ENCODE measurements around the gene ATF7.
"Not testable (repeated sequence)": the region's sequence is repeated elsewhere in the genome, so short reads cannot be mapped to it uniquely, and the experiment has no call there.

The ATF7 gene

DNA sequence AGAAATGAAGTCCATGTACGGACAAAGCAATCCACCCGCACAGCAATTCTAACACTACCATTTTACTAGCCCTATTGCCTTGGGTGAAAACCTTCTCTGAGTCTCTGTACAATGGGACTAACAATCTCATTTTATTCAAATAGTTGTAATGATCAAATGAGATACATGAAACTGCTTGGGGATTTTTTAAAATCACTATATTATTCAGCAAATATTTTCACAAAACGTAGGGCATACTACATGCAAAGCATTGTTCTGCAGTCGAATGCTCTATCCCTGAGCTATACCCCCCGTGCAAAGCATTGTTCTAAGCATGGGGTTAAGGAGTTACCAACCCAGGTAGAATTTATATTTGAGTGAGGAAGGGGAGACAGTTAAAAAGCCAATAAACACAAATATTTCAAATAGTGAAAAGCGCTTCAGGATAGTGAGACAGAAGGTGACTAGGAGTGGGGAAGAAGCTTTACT lies 554 bp upstream of the ATF7 start:
- DNase-seq = no peak

- no peak for DNase-seq
Observed at GRCh38 chr12:53625373-53625945, 723 bp downstream of the ATF7 start.

DNA sequence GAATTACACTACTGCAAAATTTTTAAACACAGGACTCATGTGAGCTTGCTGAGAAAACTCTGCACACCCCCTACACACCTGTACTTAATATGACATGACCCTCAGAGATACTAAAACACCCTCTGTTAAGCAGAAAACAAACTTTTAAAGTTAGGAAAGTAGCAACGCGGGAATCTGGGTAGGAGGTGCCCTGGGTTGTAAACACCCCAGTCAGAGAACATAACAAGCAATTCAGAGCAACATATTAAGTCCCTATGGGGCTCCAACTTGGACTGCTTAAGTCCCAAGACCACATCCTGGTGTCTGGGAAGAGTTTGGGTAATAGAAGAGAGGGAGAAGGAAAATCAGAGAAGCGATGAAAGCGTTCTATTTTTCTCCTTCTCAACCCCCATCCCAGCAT lies 1.2 kb downstream of the ATF7 start:
- no peak for DNase-seq

DNA sequence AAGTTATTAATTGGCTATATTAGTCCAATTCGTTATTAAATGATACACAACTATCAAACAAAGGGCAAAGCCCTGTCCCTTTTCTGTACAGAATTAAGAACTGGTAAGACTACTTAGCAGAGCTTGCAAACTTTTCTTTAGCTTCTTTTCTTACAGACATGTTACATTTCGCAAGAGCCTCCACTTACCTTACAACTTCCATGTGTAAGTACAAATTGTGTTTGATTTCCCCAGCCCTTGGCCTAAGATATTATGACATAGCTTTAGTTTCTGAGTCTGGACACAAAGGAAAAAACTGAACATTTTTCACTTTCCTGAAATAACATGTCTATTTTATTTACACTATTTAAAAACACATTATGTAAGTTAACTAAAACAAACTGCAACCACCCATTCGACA lies 1.7 kb downstream of the ATF7 start:
- DNase-seq = no peak

- DNase-seq = no peak
Observed at GRCh38 chr12:53623548-53624385, 2.4 kb downstream of the ATF7 start.

- no peak for DNase-seq
Observed at GRCh38 chr12:53622724-53623123, 3.5 kb downstream of the ATF7 start.

DNA sequence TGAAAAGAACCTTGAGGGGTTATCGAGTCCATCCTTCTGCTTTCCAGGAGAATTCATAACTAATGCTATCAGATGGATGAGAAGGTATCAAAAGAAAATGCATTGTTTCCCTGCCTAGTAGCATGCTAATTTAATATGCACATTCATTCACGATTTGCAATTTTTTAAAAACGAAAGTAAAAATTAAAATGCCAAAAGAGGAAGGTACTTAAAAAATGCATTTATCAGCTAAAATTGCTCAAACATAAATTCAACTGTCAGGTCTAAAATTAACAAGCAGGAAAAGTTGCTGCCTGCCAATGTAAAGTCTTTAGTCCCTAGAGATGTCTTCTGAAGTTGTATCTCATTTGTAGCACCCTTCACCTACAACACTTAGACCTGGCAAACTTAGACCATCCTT lies 7.9 kb downstream of the ATF7 start:
- no peak for DNase-seq

DNA sequence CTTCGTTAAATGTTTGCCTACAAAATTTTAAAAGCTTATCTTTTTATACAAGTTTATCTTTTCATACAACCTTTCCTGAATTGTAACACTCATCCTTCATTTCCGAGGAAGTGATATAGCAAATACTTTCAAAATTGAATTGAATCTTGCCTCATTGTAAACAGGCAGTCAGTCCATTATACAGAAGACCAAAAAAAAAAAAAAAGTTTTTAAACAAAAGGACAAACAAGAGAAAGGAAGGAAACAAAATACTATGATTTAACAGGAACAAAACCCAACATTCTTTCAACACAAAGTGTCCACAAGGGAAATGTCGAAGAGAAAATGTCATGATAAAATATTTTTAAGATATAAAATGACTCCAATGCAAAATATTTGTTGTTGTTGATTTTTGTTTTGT lies 8.5 kb downstream of the ATF7 start:
- DNase-seq = no peak

GRCh38 chr12:53616950-53617349 lies 9.2 kb downstream of the ATF7 start:
- DNase-seq = no peak

DNA sequence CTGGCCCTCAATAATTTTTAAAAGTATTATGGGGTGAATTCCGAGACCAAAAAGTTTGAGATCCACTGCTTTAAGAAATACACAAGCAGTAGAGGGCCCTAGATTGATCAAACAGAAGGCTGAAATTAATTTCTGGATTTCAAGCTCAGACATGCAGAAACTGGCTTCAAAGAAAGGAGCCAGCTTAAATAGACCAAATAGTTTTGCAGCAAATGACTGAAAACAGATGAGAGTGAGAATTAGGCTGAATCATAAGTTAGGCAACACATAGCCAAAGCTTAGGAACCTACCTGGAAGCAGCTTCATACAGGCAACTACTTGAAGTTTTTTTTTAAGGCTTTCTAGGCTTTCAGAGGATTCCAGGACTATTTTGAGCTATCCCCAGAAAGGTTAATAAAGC lies 12.4 kb downstream of the ATF7 start:
- no peak for DNase-seq

DNA sequence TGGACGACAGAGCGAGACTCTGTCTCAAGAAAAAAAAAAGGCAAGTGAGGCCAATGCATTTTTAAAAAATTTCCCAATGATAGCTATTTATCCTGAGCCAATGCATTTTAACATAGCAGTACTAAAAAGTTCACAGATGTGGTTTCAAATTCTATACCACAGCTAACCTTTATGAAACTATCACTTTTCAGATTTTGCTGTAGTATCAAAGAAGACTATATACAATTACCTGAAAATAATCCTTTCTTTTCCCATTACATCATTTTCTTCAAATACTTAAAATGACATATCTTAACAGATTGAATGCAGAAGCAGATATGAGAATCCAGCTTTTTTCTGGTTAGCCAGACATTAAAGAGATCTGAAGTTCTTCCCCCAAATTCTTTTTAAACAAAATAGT lies 13.2 kb downstream of the ATF7 start:
- DNase-seq = no peak

- DNase-seq = no peak
Observed at GRCh38 chr12:53611304-53611703, 14.9 kb downstream of the ATF7 start.

DNA sequence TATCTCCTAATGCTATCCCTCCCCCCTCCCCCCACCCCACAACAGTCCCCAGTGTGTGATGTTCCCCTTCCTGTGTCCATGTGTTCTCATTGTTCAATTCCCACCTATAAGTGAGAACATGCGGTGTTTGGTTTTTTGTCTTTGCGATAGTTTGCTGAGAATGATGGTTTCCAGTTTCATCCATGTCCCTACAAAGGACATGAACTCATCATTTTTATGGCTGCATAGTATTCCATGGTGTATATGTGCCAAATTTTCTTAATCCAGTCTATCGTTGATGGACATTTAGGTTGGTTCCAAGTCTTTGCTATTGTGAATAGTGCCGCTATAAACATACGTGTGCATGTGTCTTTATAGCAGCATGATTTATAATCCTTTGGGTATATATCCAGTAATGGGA lies 19.5 kb downstream of the ATF7 start:
- not testable (repeated sequence) for DNase-seq

- no peak for DNase-seq
Observed at GRCh38 chr12:53604581-53604980, 21.6 kb downstream of the ATF7 start.

GRCh38 chr12:53603804-53604203 lies 22.4 kb downstream of the ATF7 start:
- no peak for DNase-seq

- no peak for DNase-seq
Observed at GRCh38 chr12:53603196-53603595, 23.0 kb downstream of the ATF7 start.

GRCh38 chr12:53602176-53602864 lies 23.9 kb downstream of the ATF7 start:
- no peak for DNase-seq

- no peak for DNase-seq
Observed at GRCh38 chr12:53601296-53601847, 24.8 kb downstream of the ATF7 start.

DNA sequence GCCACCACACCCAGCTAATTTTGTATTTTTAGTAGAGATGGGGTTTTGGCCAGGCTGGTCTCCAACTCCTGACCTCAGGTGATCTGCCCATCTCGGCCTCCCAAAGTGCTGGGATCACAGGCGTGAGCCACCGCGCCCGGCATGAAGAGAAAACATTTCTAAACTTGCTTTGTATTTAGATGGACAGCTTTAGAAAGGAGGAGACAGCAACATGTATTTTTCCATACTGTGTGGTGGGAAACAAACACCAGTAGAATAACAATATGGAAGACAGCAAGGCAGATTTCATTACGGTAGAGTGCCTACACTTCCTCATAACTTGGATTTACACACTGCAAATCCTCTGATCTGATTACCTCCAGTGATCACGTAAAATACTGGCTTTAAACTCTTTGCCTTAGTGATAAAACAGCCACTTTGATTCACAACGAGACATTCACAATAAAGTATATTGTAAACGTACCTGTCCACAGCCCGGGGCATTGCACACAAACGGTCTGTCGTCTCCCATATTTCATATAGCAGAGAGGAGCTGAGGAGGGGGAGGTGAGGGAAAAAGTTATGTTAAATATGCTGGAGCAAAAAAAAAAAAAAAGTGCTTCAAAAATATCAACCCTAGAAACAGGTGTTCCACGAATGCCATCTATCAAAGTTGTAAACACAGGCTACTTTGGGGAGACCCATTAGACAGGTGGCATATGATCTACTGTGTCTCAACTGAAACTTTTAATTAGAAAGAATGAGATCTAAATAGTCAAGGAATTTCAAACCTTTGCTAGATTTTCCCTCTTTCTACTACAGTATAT lies 25.5 kb downstream of the ATF7 start:
- no peak for DNase-seq

DNA sequence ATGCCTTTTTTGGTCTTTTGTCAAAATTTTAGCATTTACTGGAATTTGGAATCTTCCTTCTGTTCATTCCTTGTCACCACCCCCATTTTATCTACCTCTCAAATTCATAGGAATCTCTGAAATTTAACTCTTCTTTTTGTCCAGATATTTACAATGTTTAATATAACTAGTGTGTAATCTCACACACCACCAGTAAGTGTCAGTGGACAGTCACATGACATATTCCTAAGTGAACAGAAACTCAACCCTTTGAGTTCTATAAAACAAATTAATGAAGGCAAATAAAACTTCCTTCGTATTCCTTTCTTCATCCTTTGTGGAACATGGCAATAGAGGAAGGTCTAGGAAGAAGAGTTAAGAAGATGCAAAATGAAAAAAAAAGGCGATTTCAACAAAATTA lies 26.6 kb downstream of the ATF7 start:
- DNase-seq = no peak

GRCh38 chr12:53598971-53599370 lies 27.2 kb downstream of the ATF7 start:
- DNase-seq = not testable (repeated sequence)

- DNase-seq = no peak
Observed at GRCh38 chr12:53596920-53597363, 29.2 kb downstream of the ATF7 start.

Measured in T-helper 1 cell (primary cell).